ENCODE measurements around the gene KRTAP19-8.

Gene KRTAP19-8, protein sequence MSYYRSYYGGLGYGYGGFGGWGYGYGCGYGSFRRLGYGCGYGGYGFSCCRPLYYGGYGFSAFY

DNA sequence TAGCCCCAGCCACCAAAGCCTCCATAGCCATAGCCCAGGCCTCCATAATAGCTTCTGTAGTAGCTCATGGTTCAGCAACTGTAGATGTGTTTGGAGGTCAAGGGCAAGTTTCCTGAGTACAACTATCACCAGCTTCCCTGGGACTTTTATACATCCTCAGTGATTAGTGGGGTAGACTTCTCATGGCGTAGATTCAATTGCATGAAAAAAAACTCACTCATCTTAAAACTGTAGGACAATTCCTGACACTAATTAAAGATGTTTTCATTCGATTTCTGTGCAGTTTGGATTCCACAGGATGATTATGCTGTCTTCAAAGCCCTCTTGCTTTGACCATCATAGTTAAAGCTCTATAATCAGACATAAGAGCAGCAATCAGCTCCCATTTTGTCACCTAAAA, at the start of gene KRTAP19-8:
KRTAP19-8 (minus strand) TSS at position 101 of the 400 bp plus-strand sequence; CDS start at position 68, 33 bp downstream.
- DNase-seq = no peak

DNA sequence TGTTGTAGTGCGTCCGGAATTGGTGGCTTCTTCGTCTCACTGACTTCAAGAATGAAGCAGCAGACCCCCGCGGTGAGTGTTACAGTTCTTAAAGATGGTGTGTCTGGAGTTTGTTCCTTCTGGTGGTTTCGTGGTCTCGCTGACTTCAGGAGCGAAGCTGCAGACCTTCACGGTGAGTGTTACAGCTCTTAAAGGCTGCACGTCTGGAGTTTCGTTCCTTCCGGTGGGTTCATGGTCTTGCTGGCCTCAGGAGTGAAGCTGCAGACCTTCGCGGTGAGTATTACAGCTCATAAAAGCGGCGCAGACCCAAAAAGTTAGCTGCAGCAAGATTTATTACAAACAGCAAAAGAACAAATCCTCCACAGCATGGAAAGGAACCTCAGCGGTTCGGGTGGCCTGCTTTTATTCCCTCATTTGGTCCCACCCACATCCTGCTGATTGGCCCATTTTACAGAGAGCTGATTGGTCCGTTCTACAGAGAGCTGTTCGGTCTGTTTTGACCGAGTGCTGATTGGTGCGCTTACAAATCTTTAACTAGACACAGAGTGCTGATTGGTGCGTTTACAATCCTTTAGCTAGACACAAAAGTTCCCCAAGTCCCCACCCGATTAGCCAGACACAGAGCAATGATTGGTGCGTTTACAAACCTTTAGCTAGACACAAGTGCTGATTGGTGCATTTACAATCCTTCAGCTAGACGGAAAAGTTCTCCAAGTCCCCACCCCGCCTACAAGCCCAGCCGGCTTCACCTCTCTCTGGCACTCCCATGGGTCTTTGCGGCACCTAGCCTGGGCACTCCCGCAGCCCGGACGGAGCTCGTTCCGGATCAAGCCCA, 49.6 kb upstream of the KRTAP19-8 start:
- no peak for DNase-seq

DNA sequence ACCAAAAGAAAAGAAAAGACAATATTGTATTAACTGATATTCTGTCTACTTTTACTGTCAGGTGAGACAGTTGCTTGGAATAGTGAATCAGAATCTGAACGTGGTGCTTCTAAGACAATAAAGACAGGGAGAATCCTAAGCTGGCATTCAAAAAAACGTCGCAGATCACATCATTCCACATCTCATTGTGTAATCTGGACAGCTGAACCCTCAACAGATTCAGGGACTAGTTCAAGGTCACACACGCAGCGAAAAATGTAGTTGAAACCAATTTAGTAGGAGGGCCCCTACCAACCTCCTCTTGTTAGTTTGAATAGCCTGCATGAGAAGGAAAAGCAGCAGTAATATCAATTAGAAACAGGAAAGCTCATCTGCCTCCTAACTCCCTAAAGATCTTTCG, 46.4 kb upstream of the KRTAP19-8 start:
- no peak for DNase-seq

GRCh38 chr21:31078796-31079195, 40.5 kb upstream of the KRTAP19-8 start:
- no peak for DNase-seq

DNA sequence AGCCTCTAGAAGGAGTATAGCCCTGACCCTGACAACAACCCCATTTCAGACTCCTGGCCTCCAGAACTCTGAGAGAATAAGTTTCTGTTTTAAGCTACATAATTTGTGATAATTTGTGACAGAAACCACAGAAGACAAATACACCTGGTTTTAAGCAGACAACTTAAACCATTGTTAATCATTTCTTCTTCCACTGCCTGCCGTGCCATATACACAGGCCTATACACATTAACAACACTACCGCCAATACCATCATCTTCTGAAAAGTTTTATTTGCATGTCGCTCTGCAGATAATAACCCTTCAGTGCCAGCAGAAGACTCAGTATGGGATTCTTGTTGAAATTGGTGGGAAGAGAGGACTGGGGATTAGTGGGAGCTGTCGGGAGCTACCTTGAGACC, 39.9 kb upstream of the KRTAP19-8 start:
- DNase-seq = no peak

- DNase-seq = no peak
Measured at GRCh38 chr21:31075848-31076247, 37.6 kb upstream of the KRTAP19-8 start.

DNA sequence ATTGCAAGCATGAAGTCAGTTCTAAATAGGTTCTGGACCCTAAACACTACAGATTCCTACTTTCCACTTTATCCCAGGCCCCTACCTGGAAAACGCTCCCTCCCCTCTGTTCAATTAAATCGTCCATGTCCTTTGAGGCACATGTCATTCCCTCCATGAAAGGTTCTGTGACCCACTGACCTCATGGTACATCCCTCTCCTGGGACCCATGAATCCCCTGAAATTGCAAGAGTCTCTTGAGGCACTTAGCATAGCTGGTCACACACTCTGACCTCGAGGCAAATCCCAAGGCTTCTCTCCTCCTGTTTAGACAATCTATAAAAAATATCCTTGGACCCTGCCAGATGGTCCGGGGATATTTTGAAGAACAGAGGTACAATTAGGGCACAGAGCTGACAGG, 34.3 kb upstream of the KRTAP19-8 start:
- DNase-seq = no peak

GRCh38 chr21:31064803-31065202, 26.5 kb upstream of the KRTAP19-8 start:
- no peak for DNase-seq

- DNase-seq = no peak
Measured at GRCh38 chr21:31052489-31053142, 14.3 kb upstream of the KRTAP19-8 start.

DNA sequence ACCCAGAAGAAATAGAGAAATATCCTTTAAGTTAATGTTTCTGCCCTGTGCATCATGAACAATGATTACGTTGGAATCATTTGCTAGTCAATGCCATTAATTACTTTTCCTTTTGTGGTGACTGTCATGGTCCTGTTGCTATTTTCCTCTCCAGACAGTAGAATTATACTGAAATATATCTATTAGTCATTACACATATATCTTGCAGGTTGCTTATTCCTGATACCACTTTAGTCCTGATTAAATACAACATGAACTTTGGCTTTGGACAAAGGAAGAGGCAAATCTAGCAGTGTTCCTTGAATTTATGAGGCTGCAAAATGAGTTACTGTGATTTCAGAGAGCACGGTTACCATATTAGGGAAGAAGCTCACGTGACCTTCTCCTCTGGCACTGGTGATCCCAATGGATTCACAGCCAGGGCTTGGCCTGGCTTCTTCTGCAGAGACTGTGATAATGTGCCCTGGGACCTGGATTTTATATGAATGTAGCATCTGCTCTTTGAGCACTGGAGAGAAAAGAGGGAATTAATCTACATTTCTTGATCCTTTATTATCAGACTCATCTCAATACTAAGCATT, 12.4 kb upstream of the KRTAP19-8 start:
- no peak for DNase-seq

DNA sequence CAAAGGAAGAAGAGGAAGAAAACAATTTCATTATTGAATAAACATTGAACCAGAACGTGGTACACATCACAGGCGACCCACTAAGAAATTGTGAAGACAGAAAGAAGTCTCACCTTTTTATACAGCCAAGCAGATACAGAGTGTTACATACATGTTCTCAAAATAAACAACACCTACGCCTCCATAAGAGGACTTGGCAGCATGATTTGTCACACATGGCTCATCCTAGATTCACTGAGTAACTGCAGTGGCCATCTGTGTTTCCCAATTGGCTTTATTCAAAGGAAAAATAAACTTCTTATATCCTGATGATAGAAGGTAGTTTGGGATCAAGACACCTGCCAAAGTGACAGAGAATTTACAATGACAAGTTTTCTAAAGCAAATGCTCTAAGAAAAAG, 7.6 kb upstream of the KRTAP19-8 start:
- DNase-seq = no peak

DNA sequence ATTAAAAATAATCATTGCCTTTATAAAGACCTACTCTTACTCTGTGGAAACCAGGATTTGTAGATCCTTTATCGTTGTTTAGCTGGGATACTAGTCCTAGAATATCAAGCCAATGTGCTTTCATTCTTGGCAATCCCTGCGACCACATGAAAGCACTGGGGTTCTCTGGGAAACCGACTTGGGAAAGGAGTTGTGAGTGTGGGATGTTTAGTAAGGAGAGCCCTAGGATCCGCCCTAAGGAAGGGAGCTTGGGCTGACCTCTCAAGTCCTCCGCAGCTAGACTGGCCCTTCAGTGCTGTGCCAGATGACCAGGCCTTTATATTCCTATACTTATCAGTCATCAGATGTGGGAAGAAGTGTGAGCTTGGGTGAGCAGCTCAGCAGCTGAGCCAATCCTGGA, 5.2 kb upstream of the KRTAP19-8 start:
- DNase-seq = no peak

GRCh38 chr21:31042080-31042464, 3.8 kb upstream of the KRTAP19-8 start:
- DNase-seq = no peak

DNA sequence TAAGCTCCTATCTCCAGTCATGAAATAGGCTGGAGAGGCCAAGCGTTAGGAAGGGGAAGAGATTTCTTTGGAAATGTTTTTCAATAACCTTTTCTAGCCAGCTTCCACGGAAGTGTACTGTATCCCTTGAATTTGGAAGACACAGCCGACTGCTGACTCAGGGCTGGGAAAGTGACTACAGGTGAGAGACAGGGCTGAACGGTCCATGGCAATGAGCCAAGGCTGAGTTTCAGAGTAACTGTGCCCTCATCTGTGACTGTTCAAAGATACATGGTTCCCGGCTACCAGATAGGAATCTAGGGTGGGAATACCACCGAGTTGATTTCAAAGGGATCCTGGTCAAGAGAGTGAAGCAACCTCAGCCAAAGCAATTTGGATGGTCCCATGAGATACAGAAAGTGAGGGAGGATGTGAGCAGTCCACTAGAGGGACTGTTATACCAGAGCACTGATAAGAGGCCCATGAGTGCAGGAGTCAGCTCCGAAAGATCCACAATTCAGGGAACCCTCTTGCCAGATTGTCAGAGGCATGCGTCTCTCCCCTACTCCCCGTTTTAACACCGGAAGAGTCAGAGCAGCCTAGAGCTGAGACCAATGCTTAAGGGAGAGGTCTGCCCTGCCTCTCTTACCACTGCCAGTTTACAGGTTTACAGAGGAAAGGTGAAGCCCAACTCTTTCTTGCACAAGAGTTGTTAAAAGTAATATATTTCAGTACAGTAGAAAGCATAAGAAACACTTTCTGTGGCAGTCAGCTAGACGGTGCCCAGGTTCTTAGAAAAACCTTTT, 3.2 kb upstream of the KRTAP19-8 start:
- DNase-seq = no peak

- no peak for DNase-seq
Measured at GRCh38 chr21:31034378-31034777, 3.9 kb downstream of the KRTAP19-8 start.

- DNase-seq = no peak
Measured at GRCh38 chr21:31030367-31031106, 7.7 kb downstream of the KRTAP19-8 start.

DNA sequence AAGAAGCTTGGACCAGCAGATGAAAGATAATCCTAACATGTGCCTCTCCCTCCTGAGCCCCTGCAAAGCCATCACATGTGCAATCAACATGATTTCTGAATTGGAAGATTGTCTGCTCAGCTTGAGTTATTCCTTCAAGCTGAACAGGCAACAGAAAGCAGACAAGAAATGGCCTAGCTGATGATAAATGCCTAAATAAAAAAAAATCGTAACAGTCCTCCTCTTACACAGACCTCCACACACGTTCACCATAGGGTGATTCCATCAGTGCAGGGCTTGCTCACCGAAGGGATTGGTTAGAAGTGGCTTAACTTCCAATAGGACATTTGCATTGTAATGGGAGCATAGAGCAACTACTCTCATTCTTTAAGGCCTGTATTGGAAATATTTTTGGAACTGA, 14.6 kb downstream of the KRTAP19-8 start:
- DNase-seq = no peak

GRCh38 chr21:31022306-31022705, 16.0 kb downstream of the KRTAP19-8 start:
- no peak for DNase-seq

- DNase-seq = no peak
Measured at GRCh38 chr21:31018232-31018631, 20.0 kb downstream of the KRTAP19-8 start.

DNA sequence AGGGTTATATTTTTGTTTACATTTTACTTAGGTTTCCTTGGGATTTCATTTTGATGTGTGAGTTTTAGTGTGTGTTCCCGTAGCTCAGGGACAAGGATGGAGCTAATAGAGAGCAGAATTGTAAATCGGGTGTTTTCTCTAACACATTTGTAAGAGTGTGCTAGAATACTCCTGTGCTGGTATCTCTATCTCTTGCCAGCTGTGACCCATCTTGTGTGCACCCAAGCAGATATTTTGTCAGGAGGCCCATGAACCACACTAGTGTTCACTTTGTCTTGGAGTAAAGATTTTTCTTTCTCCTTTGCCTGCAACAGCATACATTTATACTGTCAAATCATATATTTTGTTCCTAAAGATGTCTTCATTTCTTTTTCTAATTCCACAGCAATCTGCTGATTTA, 23.4 kb downstream of the KRTAP19-8 start:
- DNase-seq = no peak

DNA sequence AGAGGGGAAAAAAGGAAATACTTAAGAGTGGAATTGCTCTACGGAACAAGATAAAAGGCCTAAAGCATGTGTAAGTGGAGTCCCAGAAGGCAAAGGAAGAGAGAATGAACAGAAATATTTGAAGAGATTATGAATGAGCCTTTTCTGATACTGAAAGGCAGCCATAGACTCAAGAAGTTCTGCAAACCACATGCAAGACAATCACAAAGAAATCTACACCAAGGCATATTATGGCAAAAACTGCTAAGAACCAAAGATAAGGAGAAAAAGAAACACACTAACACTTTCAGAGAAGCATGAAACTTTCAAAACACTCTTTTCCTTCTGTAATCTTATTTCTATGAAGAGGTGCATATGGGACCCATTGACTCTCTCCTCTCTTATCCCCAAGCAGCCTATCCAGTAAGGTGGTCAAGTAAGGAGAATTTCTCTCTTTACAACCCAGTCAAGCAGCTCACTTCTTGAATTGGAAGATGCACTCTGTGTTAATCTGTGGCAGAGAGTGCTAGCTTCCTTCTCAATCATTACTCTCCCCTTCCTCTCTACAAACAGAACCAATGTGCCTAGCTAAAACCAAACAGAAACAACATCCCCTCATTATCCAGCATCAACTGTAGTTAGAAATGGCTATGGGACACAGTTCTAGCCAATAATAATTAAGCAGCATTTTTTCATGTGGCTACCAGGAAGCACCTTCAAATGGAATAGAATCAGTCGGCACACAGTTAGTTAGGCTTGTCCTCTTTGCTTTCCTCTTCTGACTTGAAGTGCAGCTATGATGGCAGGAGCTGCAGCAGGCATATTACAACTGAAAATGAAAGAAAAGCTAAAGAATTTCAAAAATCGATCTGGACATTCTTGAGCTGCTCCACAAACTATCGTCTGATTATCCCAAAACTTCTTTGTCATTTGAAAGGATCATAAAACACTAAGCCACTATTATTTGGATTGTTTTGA, 25.9 kb downstream of the KRTAP19-8 start:
- no peak for DNase-seq
